GM18502 (cell line): ENCODE measurements around the gene WWC2.
"Not testable (repeated sequence)": the region's sequence is repeated elsewhere in the genome, so short reads cannot be mapped to it uniquely, and the experiment has no call there.

Source experiments
- ATAC-seq: cut with Tn5 transposase; IDR thresholded peaks from one replicate; pipeline ENCODE4 v1.9.1; 2021; ENCODE audit warnings: mild to moderate bottlenecking; ENCODE audit not compliant: unreplicated experiment, poor library complexity

Gene WWC2

GRCh38 chr4:183139058-183139750 lies 40.1 kb downstream of the WWC2 start:
- no peak for ATAC-seq

- ATAC-seq = no peak
These were observed 41.0 kb downstream of the WWC2 start for GRCh38 chr4:183139972-183140570.

- no peak for ATAC-seq
These were observed 41.9 kb downstream of the WWC2 start for GRCh38 chr4:183140911-183141320.

- no peak for ATAC-seq
These were observed 42.9 kb downstream of the WWC2 start for GRCh38 chr4:183141997-183142396.

- ATAC-seq = no peak
These were observed 43.8 kb downstream of the WWC2 start for GRCh38 chr4:183142571-183143550.

- no peak for ATAC-seq
These were observed 45.7 kb downstream of the WWC2 start for GRCh38 chr4:183144787-183145186.

- ATAC-seq = no peak
These were observed 46.7 kb downstream of the WWC2 start for GRCh38 chr4:183145773-183146172.

GRCh38 chr4:183146478-183146877 lies 47.4 kb downstream of the WWC2 start:
- no peak for ATAC-seq

- ATAC-seq = no peak
These were observed 48.1 kb downstream of the WWC2 start for GRCh38 chr4:183147196-183147595.

- ATAC-seq = no peak
These were observed 48.9 kb downstream of the WWC2 start for GRCh38 chr4:183147983-183148382.

- no peak for ATAC-seq
These were observed 50.8 kb downstream of the WWC2 start for GRCh38 chr4:183149616-183150539.

GRCh38 chr4:183150664-183151063 lies 51.6 kb downstream of the WWC2 start:
- not testable (repeated sequence) for ATAC-seq

GRCh38 chr4:183152232-183152631 lies 53.2 kb downstream of the WWC2 start:
- ATAC-seq = not testable (repeated sequence)

- ATAC-seq = no peak
These were observed 54.3 kb downstream of the WWC2 start for GRCh38 chr4:183153190-183153916.

GRCh38 chr4:183154701-183155391 lies 55.8 kb downstream of the WWC2 start:
- no peak for ATAC-seq

- ATAC-seq = no peak
These were observed 56.6 kb downstream of the WWC2 start for GRCh38 chr4:183155450-183156184.

- ATAC-seq = no peak
These were observed 58.2 kb downstream of the WWC2 start for GRCh38 chr4:183157215-183157614.

GRCh38 chr4:183158062-183158461 lies 59.0 kb downstream of the WWC2 start:
- ATAC-seq = no peak
